GM12864 (cell line): Measurements from ENCODE around the gene GRK4.
A peak's percentile ranks its signal among the peaks of the same experiment; 100 is the strongest.
"Not testable (repeated sequence)": the region's sequence is repeated elsewhere in the genome, so short reads cannot be mapped to it uniquely, and the experiment has no call there.

Experiments
- DNase-seq: peaks from one replicate; pipeline ENCODE4 v3.0.0-alpha.2; 2011; ENCODE audit warnings: low read depth
- H3K4me3 ChIP-seq: 2 replicates; pipeline ENCODE4 v1.5.1; 2011; ENCODE audit warnings: mild to moderate bottlenecking, low read depth, low read length, control low read depth
- CTCF ChIP-seq: IDR thresholded peaks from 2 replicates; pipeline ENCODE4 v1.5.1; 2011; ENCODE audit warnings: low read depth, mild to moderate bottlenecking, moderate library complexity, low read length, control low read depth, inconsistent platforms; ENCODE audit errors: missing control alignments

Gene GRK4

GRCh38 chr4:2958446-2958845 lies 4.9 kb upstream of the GRK4 start:
- no peak for TF ChIP-seq CTCF
- H3K4me3 ChIP-seq = no peak overlapping the region
- no peak for DNase-seq

GRCh38 chr4:2960450-2960849 lies 2.9 kb upstream of the GRK4 start:
- DNase-seq, H3K4me3 ChIP-seq: not testable (repeated sequence)

- H3K4me3 ChIP-seq = peak overlapping the region; percentile 75
- no peak for TF ChIP-seq CTCF
- DNase-seq = no peak
Measured at GRCh38 chr4:2961421-2961810, 2.0 kb upstream of the GRK4 start.

GRCh38 chr4:2961811-2962441 lies 1.4 kb upstream of the GRK4 start:
- TF ChIP-seq CTCF = no peak
- DNase-seq = no peak
- peak overlapping the region; percentile 75 for H3K4me3 ChIP-seq

GRCh38 chr4:2962614-2963174 lies 677 bp upstream of the GRK4 start:
- H3K4me3 ChIP-seq = peak overlapping the region; percentile 75
- no peak for TF ChIP-seq CTCF
- no peak for DNase-seq

- no peak for TF ChIP-seq CTCF
- H3K4me3 ChIP-seq = peak overlapping the region; percentile 75
- DNase-seq = no peak
Measured at GRCh38 chr4:2963966-2964471, 648 bp downstream of the GRK4 start.

- DNase-seq = no peak
- H3K4me3 ChIP-seq = no peak overlapping the region; the same call in 1 of the 2 replicates
- no peak for TF ChIP-seq CTCF
Measured at GRCh38 chr4:2964706-2965258, 1.4 kb downstream of the GRK4 start.
